ENCODE data around the gene UNC13C.

DNA sequence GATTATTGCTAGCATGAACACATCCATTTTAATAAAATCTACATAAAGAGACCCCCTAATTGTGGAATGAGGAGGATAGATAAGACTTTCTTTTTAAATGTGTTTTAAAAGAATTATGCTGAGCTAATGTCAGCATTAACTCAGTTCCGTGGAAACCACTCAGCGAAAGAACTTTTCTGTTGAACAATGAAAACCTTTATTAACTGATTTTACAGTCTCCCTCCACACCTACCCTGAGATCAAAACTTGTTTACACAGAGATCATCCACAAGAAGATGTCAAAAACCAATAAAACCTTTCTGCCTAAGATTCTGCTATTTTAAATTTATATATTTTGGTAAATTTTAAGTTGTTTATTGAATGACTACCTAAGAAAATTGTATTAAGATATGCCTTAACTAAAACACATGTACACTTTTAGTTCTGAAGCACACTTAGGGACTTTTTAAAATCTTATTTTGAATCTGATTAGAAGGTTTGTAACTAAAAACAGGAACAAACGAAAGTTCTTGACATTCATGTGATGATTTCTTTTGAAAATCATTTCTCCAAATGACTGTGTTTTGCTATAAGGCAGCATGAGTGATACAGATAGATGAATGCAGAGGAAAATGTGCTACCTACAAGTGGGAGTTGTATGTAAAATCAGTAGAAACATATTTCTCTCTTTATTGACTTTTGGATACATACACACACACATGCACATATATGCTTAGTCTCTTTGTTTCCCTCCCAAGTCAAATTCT is 369.0 kb downstream of the UNC13C start:
- TF ChIP-seq, protein P1, sequence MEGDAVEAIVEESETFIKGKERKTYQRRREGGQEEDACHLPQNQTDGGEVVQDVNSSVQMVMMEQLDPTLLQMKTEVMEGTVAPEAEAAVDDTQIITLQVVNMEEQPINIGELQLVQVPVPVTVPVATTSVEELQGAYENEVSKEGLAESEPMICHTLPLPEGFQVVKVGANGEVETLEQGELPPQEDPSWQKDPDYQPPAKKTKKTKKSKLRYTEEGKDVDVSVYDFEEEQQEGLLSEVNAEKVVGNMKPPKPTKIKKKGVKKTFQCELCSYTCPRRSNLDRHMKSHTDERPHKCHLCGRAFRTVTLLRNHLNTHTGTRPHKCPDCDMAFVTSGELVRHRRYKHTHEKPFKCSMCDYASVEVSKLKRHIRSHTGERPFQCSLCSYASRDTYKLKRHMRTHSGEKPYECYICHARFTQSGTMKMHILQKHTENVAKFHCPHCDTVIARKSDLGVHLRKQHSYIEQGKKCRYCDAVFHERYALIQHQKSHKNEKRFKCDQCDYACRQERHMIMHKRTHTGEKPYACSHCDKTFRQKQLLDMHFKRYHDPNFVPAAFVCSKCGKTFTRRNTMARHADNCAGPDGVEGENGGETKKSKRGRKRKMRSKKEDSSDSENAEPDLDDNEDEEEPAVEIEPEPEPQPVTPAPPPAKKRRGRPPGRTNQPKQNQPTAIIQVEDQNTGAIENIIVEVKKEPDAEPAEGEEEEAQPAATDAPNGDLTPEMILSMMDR (conservative IDR thresholded peaks at IDR 0.05): no peak
- TF ChIP-seq ZFX (IDR thresholded peaks at IDR 0.05): no peak
